NCI-H2227 (cell line): ENCODE results near the gene SORBS2.

Experiments used
- DNase-seq: peaks from one replicate; lab custom pipeline; 2025; ENCODE audit not compliant: unreplicated experiment; lab: John Stamatoyannopoulos, UW

SORBS2 gene

DNA sequence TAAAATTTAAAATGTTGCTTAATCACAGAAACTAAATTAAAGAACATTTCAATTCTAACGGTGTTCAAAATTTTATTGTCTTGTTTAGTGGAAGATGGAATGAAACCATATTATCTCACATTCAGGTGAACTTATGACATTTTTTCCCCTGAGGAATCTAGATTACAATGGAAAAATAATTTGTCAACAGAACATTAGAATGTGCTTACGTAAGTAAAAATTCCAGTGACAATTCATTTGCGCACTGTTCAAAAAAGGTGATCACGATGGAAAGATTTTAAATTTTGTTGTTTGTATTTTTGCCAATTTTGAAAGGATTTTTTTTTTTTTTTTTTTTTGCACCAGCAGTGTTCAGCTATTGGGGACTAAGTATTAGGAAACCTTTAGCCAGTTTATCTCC lies 23.3 kb upstream of the SORBS2 start:
- DNase-seq = no peak

DNA sequence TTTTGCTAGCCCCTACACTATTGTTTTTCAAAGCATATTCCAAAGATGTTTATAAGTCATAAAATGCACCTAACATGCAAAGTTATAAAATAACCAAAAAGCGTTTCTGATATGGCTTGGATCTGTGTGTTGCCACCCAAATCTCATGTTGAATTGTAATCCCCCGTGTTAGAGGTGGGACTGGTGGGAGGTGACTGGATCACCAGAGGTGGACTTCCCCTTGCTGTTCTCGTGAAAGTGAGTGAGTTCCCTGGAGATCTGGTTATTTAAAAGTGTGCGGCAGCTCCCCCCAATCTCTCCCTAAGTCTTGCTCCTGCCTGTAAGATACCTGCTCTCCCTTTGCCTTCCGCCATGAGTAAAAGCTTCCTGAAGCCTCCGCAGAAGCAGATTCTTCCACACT lies 22.8 kb upstream of the SORBS2 start:
- no peak for DNase-seq

DNA sequence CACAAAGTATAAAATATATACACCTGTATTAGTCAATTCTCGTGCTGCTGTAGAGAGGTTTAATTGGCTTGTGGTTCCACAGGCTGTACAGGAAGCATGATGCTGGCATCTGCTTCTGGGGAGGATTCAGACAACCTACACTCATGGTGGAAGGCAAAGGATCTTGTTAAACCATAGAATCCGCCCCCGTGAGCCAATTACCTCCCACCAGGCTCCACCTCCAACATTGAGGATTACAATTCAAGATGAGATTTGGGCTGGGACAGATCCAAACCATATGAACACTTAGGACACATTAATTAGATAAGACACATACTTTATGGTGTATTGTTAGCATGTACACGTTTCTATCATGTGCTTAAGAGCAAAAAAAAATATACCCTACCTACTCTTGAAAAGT lies 22.1 kb upstream of the SORBS2 start:
- DNase-seq = no peak

DNA sequence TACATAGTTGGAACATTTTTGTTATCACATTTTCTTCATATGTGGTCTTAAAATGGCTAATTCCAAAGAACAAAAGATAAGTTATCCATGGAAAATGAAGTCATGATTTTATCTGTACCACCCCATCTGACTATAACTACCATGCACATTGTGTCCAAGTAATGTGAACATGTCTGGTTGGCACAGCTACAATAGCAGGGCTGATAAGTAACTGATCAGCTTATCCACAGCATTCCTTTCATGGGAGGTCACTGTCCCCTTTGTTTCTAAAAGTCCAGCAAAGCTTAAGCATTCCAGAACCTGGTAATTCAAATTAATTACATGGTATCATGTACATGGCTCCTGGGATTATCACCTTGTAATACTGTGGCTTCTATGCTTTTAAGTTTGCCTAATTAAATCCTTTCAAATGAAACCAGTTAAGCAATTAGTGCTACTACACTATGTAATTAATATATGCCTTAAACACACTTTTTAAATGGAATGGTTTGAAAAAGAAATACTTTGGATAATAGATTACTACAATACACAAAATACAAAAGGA lies 21.1 kb upstream of the SORBS2 start:
- no peak for DNase-seq

DNA sequence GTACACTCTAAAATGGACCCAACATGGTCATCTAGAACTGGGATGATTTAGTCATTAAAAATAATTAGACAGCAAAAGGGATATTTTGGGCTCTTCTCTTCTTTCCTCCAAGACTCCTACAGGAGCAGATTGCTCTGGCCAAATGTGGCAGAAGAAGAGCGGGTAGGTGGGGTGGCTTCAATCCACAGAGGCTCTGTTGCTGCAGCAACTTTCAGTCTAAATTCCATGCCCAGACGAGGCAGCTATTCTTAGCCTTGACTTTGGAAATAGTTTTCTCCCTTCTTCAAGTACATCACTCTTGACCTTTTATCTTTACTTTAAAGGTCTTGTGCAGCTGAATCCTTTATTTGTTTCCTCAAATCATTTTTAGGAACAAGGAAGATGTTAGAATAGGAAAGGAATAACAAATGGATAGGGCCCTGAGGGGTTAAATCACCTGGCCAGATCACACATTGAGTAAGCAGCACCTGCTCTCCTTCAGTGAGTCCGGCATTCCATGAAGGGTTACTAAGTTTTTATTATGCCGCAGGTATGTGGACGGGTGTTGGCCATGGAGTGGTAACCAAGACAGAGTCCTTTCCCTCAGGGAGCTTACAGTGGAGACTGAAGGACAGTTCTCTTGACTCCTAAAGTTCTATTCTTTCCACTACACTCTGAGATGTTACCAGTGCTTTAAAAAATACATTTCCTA lies 19.3 kb upstream of the SORBS2 start:
- no peak for DNase-seq

DNA sequence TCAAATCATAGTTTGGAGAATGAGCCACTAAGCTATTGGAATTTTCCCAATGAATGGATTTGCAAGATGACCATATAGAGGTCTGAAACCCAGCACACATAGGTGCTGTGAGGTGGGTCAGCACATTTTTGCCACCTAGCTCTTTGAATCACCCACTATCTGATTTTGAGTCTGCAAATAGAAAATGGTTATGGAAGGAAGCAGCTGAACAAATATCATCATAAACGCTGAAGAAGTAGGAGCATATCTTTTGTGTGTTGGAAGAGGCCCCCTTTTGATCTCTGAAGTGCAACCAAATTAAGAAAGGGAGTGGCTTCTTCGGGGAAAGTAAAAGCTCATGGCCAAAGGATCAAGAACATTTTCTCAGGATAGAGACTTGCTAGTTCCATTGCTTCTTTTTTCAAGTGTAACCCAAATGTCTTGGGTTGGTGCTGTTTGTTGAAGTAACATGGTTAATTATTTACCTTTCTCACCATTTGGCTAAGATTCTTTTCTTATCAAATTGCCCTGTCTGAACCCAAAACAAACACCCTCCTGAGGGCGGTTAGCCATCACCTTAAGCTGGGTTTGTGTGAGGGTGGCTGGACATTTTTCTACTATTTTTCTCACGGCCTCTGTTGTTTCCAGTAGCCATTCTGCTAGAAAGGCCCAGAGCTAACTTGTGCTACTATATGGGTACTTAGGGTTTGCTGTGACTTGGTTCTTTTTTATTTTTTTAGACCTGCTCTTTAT lies 18.4 kb upstream of the SORBS2 start:
- DNase-seq = no peak

DNA sequence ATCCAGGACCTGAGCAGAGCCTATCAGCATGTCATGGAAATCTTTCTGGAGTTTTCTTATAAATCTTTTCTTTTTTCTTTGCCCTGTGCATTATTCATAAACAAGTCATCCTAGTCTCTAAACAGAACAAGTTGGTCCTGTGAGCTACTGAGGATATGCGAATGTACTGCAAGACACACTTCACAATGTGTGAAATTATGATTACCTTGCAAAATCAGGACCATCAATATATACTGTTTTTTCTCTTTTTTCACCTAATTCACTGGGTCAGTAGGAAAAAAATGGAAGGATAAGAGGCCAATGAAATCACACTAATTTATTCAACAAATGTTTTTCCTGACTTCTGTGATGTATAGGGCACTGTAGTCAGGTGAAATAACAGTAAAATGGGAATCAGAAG lies 14.4 kb upstream of the SORBS2 start:
- DNase-seq = no peak

DNA sequence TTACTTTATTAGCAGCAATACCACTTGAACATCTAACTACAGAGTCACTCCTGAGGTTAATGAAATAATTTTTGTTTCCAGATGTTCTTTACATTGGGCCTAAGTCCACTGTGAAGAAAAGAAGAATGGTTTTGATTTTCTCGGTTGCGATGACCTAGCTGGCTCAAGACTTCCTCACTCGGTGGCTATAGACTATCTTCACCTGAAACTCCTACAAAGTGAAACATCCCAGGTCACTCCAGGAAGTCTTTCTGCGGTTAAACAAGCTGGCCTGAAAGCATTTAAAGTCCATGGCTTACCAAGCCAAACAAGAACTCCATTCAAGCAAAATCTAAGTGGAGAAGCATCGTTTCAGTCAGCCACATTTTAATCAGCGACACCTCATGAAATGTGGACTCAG lies 13.7 kb upstream of the SORBS2 start:
- DNase-seq = no peak

DNA sequence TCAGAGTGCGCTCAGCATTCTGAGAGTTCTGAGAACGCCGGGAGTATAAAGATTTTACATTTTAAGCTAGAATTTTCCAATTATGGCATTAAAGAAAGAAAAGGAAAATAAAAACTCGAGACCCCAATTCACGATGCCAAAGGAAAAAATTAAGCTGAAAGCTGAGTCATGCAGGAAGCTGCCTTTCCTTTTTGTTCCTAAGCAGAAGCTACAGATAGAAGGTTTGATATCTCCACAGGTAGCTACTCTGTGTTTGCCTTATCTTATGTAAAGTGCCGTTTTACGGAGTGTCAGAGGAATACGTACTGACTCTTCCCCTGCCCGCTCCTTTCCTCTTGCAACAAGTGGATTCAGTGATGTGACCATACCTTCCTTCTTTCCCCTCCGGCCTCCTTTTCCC lies 10.8 kb upstream of the SORBS2 start:
- DNase-seq = no peak

DNA sequence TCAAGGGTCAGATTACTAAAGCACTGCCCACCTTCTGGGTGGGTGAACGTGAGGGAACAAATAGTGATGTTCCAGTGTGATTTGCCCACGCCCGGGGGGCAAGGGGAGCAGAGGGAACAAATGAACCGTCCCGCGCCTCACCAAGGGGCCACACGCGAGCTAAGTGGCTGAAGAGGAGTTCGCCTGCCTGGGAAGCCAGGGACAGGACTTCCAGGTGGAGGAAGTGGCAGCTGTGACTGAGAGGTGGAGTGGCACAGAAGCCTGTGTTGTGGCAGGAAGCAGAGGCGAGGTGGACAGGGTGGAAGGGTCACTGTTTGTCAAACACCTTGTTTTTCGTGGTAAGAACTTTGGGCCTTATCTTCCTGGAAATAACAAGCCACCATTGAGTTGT lies 9.0 kb upstream of the SORBS2 start:
- no peak for DNase-seq

DNA sequence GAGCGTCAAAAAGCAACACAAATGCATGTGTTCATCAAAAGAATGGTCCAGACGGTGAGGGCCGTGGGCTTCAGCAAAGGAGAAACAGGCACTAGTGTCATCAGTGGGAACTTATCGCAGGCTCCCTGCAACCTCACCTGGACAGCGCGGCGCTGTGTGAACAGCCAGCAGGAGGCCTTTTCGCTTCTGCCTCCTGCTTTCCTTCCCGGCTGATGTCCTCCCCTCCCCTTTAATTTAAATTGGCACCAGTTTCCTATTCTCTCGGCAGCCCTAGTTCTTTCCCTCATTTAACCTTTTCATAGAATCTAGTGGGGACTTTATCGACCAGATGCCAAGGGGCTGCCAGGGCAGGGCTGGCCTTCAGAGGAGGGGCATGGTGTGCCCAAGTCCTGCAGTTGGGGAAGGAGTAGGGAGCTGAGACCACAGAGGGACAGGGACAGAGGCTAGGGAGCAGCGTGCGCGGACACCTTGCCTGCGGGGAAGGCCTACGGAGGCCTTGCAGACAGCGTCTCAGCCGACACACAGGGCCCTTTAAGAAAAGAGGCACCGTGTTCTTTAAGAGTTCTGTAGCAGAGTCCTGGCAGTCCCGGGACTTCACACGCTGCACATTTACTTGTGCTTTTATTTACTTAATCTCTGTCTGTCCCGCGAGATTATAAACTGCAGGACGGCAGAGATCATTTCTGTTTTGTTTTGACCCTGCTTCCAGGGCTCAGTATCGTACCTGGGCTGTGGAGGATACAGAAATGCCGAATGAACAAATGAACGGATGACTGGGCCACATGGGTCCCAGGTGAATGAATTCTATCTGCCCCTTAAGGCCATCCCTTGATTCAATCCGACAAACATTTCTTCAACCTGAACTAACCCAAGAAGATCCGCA lies 8.4 kb upstream of the SORBS2 start:
- no peak for DNase-seq

DNA sequence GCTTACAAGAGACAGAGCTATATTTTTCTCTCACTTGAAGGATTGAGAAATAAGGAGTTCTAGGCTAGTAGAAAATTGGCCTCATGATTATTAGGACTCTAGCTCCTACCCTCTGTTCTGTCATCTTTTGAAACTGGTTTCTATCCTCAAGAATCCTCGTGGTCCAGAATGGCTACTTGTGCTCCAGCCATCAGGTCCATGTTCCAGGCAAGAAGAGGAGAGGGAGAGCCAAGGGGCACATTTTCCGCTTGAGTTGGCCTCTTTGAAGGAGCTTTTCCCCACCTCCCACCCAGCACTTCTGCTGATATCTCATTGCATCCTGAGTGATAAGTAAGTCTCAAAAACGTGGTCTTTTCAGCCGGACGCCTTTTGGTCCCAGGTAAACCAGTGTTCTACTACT lies 7.2 kb upstream of the SORBS2 start:
- no peak for DNase-seq

DNA sequence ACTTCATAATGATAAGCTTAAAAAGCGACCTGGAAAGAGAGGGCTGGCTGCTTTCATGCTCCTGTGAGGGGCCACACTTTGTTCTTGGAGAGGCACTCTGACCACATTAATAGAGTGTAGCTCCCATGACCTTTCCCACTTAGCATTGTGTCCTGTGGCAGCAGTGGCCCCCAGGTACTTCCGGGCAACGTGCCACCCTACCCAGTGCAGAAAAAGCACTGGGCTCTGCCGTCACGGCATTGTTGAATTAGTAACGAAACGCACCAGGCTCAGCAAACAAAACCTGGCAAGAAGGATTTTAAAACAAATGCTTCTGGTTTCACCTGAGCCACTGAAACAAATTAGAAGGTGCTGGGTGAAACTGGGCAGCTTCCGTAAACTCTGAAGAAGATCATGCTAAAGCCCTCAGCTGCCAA lies 5.4 kb upstream of the SORBS2 start:
- DNase-seq = no peak

DNA sequence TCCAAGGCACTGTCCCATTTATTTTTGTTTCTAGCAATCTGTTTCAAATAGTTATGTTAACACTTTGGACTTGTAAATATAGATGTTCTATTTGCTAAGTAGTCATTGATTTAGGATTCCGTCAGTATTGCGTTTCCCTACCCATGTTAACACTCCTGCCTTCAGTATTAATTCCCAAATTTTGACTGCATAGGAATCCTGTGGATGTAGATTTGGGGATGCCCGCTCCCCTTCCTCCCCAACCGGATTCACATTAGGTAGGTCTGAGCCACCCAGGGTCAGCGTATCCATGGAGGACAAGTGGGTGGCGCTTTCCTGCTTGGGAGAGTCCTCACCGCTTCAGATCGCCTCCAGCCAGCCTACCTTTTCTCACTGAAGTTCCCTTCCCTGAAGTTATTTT lies 1.1 kb upstream of the SORBS2 start:
- no peak for DNase-seq

DNA sequence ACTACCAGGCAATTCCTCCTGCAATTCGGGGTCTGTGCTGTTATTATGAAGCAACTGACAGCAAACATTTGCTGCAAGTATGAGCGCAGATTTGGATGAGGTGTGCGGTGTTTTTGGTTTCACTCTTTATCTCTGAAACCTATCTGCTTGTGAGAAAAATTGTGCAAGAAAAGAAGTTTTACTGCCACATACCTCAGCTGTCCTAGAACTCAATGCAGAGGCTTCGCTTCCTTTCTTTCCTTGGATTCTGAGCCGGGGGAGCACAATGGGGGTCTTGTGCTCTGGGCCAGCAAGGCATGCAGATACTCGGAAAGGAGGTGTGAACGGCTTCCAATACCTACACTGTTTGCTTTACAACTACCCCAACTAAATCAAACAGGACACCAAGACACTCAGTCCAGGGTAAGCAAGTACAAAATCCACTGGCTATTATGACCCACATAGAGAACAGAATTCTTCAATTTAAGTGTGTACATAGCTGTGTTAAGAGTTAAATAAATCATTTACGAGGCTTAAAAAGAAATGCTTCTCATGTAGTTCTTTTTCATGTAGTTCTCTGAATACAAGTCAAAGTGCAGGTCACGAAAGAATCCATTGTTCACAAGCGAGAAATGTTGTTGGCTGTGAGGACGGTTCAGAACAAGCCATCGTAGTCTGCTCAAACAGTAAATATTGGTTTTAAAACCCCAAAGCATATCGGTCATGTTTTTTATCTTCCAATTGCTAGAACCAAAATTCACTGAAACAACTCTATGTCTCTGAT lies 1.1 kb downstream of the SORBS2 start:
- DNase-seq = no peak

DNA sequence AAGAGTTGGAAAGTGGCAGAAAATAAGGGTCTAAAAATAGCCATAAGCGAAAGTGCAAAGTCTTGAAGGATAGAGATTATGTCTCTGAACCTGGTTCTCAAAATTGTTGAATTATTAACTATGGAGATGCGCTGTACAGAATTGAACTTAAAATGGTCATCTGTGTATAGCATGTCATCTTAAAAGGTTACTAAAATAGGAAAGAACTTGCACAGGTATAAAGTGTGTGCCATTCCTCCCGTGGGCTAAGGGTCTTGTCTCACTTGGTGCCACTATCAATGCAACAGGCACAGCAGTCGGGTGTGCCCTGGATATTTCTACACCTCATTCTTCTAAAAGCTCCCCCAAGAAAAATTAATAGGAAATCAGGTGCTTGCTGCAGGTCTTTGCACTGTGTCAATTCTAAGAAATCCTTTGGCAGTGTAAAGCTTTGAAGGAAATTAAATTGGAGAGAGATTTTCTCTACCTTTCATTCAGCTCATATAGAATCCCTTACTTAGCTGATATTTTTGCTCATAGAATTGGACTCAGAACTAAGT lies 2.4 kb downstream of the SORBS2 start:
- no peak for DNase-seq

DNA sequence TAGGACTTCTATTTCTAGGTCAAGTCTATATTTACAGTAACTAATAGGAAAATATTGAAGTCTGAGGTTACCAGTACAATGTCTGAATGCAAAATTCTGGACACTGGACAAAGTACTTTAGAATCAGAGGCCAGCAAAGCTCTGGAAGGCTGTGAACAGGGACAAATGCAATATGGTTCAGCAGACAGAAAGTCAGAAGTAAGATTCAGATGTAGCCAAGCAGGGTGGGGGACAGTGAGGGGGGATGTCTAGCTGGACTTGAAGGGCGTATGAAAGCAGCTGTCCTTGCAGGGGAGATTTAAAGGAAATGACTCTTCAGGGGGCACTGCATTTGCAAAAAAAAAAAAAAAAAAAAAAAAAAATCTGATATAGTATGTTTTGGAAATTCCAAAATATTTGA lies 2.9 kb downstream of the SORBS2 start:
- no peak for DNase-seq

DNA sequence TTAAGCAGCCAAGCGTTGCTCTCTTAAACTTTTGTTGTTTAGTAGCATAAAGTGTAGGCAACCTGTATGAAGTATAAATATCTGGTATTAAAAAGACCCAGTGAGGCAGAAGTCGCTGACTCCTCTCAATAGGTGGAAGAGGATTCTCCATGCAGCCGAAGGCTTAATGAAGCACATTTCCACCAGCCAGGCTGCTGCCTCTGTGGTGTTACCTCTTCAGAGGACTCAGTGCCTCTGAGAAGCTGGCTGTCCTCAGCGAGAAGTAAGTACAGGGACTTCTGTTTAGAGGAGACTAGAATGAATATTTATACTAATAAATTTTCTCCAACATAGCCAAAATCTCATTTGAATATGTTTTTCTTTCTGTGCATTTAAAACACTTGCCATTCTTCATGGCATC lies 6.0 kb downstream of the SORBS2 start:
- no peak for DNase-seq

DNA sequence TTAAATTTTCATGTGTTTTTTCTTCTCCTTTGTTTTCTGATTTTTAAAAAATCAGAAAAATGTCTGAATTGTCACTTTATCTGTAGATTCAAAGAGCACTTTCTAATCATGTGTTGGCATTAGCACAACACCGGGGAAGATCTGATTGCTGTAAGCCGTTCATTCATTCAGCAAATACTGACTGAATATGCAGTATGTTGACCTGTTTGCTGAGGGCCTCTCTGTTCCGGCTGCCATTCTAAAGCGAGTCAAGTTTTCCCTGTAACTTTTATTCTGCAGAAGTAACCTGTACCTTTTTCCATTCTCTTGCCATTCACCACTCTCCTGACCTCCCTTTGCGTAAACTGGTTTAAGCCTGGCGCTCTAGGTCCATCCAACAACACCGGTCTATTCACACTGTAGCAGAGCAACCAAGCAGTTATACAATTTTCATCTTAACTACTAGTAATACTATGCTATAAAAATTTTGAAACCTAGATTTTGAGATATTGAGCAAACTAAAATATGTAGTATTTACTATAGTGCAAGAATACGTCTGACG lies 6.7 kb downstream of the SORBS2 start:
- DNase-seq = no peak

DNA sequence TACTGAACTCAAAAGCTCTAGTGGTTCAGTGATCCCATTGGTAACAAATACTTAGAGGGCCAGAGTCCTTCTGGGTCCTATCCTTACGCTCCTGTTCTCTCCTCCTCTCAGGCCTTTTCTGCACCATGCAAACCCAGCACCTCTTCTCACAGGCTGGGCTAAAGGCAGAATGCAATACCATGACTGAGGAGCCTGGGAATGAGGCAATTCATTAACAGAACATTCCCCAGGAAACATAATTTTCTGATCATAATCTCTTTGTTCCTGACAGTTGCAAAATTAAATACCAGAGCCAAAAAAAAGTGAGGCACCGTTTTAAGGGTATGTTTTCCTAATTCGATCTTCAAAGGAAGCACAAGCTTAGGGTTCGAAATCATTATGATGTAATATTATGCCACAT lies 9.0 kb downstream of the SORBS2 start:
- DNase-seq = no peak
